Uterus (tissue), 2 donors: ENCODE data around the gene ZCCHC7.

Experiments
- CTCF ChIP-seq, 4 experiments: fragments of 200-600 bp in 2 of 4; fragments of 450-650 bp in 2 of 4; sonication (generic) in 2 of 4; IDR thresholded peaks; one replicate each; pipeline ENCODE4 v1.5.1; 2016 to 2019; ENCODE audit warnings: antibody characterized with exemption in 4 of 4, mild to moderate bottlenecking in 2 of 4, moderate library complexity in 1 of 4
- POLR2A ChIP-seq, 2 donors: fragments of 450-650 bp; IDR thresholded peaks; one replicate each; pipeline ENCODE4 v1.6.1; 2016; ENCODE audit warnings: antibody characterized with exemption in 2 of 2, mild to moderate bottlenecking in 1 of 2, moderate library complexity in 1 of 2

- TF ChIP-seq CTCF (IDR thresholded peaks at IDR 0.05) (no peak), POLR2A (IDR thresholded peaks at IDR 0.05) (no peak)
Observed at GRCh38 chr9:37083654-37084053, 36.7 kb upstream of the ZCCHC7 start.
